Parathyroid adenoma (tissue), 2 donors: ENCODE data around the gene TRIM25.

ENCODE experiments used
- H2AFZ ChIP-seq: fragments of 300-600 bp; sonication (generic); one replicate; pipeline ENCODE4 v1.7.0; 2017; ENCODE audit warnings: antibody characterized with exemption, mild to moderate bottlenecking
- H3K27ac ChIP-seq: fragments of 300-600 bp; sonication (generic); one replicate; pipeline ENCODE4 v1.7.0; 2017
- H3K27me3 ChIP-seq: fragments of 300-600 bp; sonication (generic); one replicate; pipeline ENCODE4 v1.7.0; 2017; ENCODE audit warnings: low read length; ENCODE audit not compliant: control insufficient read depth, insufficient read depth
- H3K36me3 ChIP-seq: fragments of 300-600 bp; sonication (generic); one replicate; pipeline ENCODE4 v1.7.0; 2017; ENCODE audit warnings: low read length; ENCODE audit not compliant: control insufficient read depth, insufficient read depth
- H3K4me1 ChIP-seq: fragments of 300-600 bp; sonication (generic); one replicate; pipeline ENCODE4 v1.7.0; 2017; ENCODE audit warnings: control low read depth
- H3K4me2 ChIP-seq: fragments of 300-600 bp; sonication (generic); one replicate; pipeline ENCODE4 v1.7.0; 2017; ENCODE audit warnings: low read length
- H3K4me3 ChIP-seq: fragments of 300-600 bp; sonication (generic); one replicate; pipeline ENCODE4 v1.7.0; 2017; ENCODE audit warnings: low read depth, low read length
- H3K79me2 ChIP-seq: fragments of 300-600 bp; sonication (generic); one replicate; pipeline ENCODE4 v1.7.0; 2017; ENCODE audit warnings: control low read depth
- H3K9ac ChIP-seq: fragments of 300-600 bp; sonication (generic); one replicate; pipeline ENCODE4 v1.7.0; 2017; ENCODE audit warnings: mild to moderate bottlenecking
- H3K9me3 ChIP-seq: fragments of 300-600 bp; sonication (generic); one replicate; pipeline ENCODE4 v1.7.0; 2017; ENCODE audit warnings: low read length; ENCODE audit not compliant: control insufficient read depth
- CTCF ChIP-seq: fragments of 300-600 bp; sonication (generic); IDR thresholded peaks from one replicate; pipeline ENCODE4 v1.7.0; 2017; ENCODE audit warnings: antibody characterized with exemption, mild to moderate bottlenecking
- donor health status: primary hyperparathyroidism.

The TRIM25 gene

GRCh38 chr17:56934280-56934679 is 20.4 kb upstream of the TRIM25 start:
- H3K4me1 ChIP-seq: peaks cover 7% of the 10 kb centered on the region
- H3K79me2 ChIP-seq: no peaks in the 10 kb centered on the region
- no peaks in the 10 kb centered on the region for H3K9me3 ChIP-seq
- no peak for TF ChIP-seq CTCF
- no peak overlapping the region for H3K9ac ChIP-seq
- H3K4me3 ChIP-seq: no peak overlapping the region
- H3K27me3 ChIP-seq: no peaks in the 10 kb centered on the region
- no peak overlapping the region for H2AFZ ChIP-seq
- H3K36me3 ChIP-seq: no peaks in the 10 kb centered on the region
- no peak overlapping the region for H3K4me2 ChIP-seq
- H3K27ac ChIP-seq: no peak overlapping the region

DNA sequence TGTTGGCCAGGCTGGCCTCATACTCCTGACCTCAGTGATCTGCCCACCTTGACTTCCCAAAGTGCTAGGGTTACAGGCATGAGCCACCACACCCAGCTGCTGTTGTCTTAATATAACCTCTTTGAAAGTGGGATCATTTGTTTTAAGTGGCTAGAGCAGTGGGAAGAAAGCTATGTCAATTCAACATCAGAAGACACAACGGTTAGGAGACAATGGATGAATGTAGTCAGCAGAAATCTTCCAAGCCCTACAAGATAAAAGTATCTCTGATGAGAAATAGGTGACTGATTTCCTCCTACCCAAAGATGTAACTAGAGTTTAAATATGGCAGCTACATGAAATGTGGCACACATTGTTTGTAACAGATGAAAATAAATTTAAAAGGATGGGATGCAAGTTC is 20.0 kb upstream of the TRIM25 start:
- peaks cover 7% of the 10 kb centered on the region for H3K4me1 ChIP-seq
- H3K9ac ChIP-seq: no peak overlapping the region
- TF ChIP-seq CTCF: no peak
- no peaks in the 10 kb centered on the region for H3K27me3 ChIP-seq
- no peaks in the 10 kb centered on the region for H3K79me2 ChIP-seq
- H3K9me3 ChIP-seq: no peaks in the 10 kb centered on the region
- no peak overlapping the region for H2AFZ ChIP-seq
- H3K36me3 ChIP-seq: no peaks in the 10 kb centered on the region
- H3K4me3 ChIP-seq: no peak overlapping the region
- H3K27ac ChIP-seq: no peak overlapping the region
- H3K4me2 ChIP-seq: no peak overlapping the region

DNA sequence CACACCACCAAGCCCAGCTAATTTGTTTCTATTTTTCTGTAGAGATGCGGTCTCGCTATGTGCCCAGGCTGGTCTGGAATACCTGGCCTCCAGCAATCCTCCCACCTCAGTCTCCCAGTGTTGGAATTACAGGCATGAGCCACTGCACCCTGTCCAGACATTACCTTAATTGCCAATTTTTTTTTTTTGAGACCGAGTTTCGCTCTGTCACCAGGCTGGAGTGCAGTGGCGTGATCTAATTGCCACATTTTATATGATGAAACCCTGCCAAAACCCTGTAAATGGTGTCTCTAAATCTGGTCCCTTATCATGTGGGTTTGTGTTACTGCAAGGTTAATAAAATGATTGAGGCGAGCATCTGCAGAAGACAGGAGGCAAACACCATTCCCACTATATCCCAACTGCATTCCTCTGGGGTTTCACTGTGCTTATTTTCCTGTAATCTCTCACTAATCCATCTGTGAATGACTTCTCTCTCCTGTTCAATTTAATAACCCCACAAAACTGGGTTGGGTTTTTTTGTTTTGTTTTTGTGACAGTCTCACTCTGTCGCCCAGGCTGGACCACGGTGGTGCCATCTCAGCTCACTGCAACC is 19.4 kb upstream of the TRIM25 start:
- Histone ChIP-seq H3K27ac (no peak overlapping the region), H3K9me3 (no peaks in the 10 kb centered on the region), H3K4me3 (no peak overlapping the region), H2AFZ (no peak overlapping the region), H3K79me2 (no peaks in the 10 kb centered on the region), H3K4me1 (peaks cover 7% of the 10 kb centered on the region), H3K27me3 (no peaks in the 10 kb centered on the region), H3K36me3 (no peaks in the 10 kb centered on the region), H3K9ac (no peak overlapping the region), H3K4me2 (no peak overlapping the region)
- TF ChIP-seq CTCF: no peak

DNA sequence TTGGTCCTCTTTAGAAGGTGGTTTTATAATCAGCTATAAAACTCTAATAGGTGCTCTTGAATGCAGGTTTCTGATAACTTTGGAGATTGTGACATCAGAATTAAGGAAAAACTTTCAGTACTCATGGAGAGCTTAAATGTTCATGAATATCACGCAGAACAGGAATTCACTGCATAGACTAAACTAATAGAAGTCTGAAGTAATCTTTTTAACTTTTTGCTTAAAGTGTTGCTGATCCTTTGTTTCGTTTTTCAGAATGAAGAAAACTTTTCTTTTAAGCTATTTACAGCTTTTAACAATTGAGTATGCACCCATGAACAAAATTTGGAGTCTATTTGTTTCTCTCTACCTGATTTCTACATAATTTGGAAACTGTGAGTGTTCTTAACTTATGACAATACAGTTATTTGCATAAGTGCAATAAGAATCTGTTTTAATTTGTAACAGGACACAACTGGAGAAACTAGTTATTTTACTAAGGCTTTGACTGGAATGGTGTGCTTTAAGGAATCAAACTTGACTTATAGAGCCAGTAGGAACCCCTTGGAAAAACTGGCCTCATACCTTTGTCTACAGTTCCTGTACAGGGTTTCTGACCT is 17.0 kb upstream of the TRIM25 start:
- Histone ChIP-seq H2AFZ (no peak overlapping the region), H3K79me2 (no peaks in the 10 kb centered on the region), H3K27me3 (no peaks in the 10 kb centered on the region), H3K4me1 (no peaks in the 10 kb centered on the region), H3K9ac (no peak overlapping the region), H3K9me3 (no peaks in the 10 kb centered on the region), H3K36me3 (no peaks in the 10 kb centered on the region), H3K4me2 (no peak overlapping the region), H3K27ac (no peak overlapping the region), H3K4me3 (no peak overlapping the region)
- TF ChIP-seq CTCF: no peak

DNA sequence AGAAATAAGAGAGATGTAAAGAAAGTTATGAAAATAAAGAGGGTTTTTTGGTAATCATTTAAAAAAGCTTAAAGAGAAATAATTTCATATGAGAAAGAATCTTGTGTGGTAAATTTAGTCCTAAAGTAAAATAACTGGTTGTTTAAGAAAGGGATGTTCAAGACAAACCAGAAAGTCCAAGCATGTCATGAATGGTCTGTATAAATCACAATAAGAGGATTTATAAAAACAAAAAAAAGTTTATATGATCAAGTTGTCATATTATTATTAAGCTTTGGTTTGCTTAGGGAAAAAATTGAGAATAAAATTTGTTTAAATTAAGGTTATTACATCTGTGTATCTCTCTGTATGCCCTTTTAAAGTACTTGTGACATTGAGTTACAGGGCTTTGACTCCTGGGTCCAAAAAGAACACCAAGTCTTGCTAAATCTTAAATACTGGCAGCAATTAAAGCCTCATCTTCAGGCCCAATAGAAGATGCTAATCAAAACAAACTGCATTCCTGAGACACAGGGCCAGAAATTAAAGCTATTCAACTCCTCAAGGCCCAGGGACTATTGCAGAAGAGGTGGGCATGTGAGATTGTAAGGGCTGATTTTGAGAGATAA is 15.6 kb upstream of the TRIM25 start:
- no peak overlapping the region for H3K4me2 ChIP-seq
- H3K36me3 ChIP-seq: no peaks in the 10 kb centered on the region
- H3K4me1 ChIP-seq: no peaks in the 10 kb centered on the region
- no peak overlapping the region for H3K9ac ChIP-seq
- TF ChIP-seq CTCF: no peak
- H2AFZ ChIP-seq: no peak overlapping the region
- H3K9me3 ChIP-seq: no peaks in the 10 kb centered on the region
- no peak overlapping the region for H3K4me3 ChIP-seq
- no peaks in the 10 kb centered on the region for H3K79me2 ChIP-seq
- H3K27ac ChIP-seq: no peak overlapping the region
- H3K27me3 ChIP-seq: no peaks in the 10 kb centered on the region
